Activated CD4-positive, alpha-beta T cell treated with anti-CD3 and anti-CD28 coated beads, Interleukin-2, amount 10 ng/mL, durations not matched to agents 24 days and 14 days (primary cell): ENCODE results near the gene MRAP2. TPM values are rescaled to one million over a fixed set of nuclear protein-coding genes. Genes with fewer than 3 reads are reported as not detected.

Experiments
- DNase-seq: peaks from one replicate; pipeline ENCODE4 v3.0.0; 2022
- H3K27ac Mint-ChIP-seq: one replicate; pipeline ENCODE4 v1.8.0; 2022; ENCODE audit warnings: mild to moderate bottlenecking, mixed read lengths
- H3K27me3 Mint-ChIP-seq: one replicate; pipeline ENCODE4 v1.8.0; 2022; ENCODE audit warnings: mixed read lengths
- H3K36me3 Mint-ChIP-seq: one replicate; pipeline ENCODE4 v1.8.0; 2022; ENCODE audit warnings: low read depth, mild to moderate bottlenecking, mixed read lengths
- H3K4me1 Mint-ChIP-seq: one replicate; pipeline ENCODE4 v1.8.0; 2021; ENCODE audit warnings: mixed read lengths
- H3K4me3 Mint-ChIP-seq: one replicate; pipeline ENCODE4 v1.8.0; 2022; ENCODE audit warnings: mild to moderate bottlenecking, moderate library complexity, mixed read lengths
- H3K9me3 Mint-ChIP-seq: one replicate; pipeline ENCODE4 v1.8.0; 2021; ENCODE audit warnings: mixed read lengths
- intact Hi-C: fragments of 100-400 bp; cut with micrococcal nuclease; formaldehyde crosslinking; loops from one replicate; pipeline ENCODE4 v1.15.1; 2023
- total RNA-seq: library from RNA; stranded (reverse); gene quantifications from 2 replicates; pipeline ENCODE4 v1.2.3, GENCODE V29; 2022

The MRAP2 gene
- total RNA-seq = not detected in 2 replicates

GRCh38 chr6:84033523-84034451 lies at the start of gene MRAP2:
TSS of gene MRAP2 (plus strand) at chr6:84033772. CDS start at chr6:84055319, 21,547 bp downstream.
- no peaks in the 10 kb centered on the region for H3K4me1 Mint-ChIP-seq
- no peak for DNase-seq
- no peaks in the 10 kb centered on the region for H3K9me3 Mint-ChIP-seq
- H3K27ac Mint-ChIP-seq = no peak within 1 kb of the TSS
- peaks cover 36% of the 10 kb centered on the region for H3K27me3 Mint-ChIP-seq
- H3K4me3 Mint-ChIP-seq = no peak within 1 kb of the TSS
- no peaks in the 10 kb centered on the region for H3K36me3 Mint-ChIP-seq
- intact Hi-C loops = no loop called here

- H3K9me3 Mint-ChIP-seq = no peaks in the 10 kb centered on the region
- intact Hi-C loops = no loop called here
- H3K27ac Mint-ChIP-seq = no peak overlapping the region
- H3K4me3 Mint-ChIP-seq = no peak overlapping the region
- H3K4me1 Mint-ChIP-seq = no peaks in the 10 kb centered on the region
- no peak for DNase-seq
- no peaks in the 10 kb centered on the region for H3K36me3 Mint-ChIP-seq
- no peaks in the 10 kb centered on the region for H3K27me3 Mint-ChIP-seq
Observed at GRCh38 chr6:83984411-83984810, 49.2 kb upstream of the MRAP2 start.

- Mint-ChIP-seq H3K4me3 (no peak overlapping the region), H3K4me1 (no peaks in the 10 kb centered on the region), H3K27me3 (no peaks in the 10 kb centered on the region), H3K9me3 (no peaks in the 10 kb centered on the region), H3K27ac (no peak overlapping the region), H3K36me3 (no peaks in the 10 kb centered on the region)
- no peak for DNase-seq
- intact Hi-C loops = no loop called here
Observed at GRCh38 chr6:83985308-83985713, 48.3 kb upstream of the MRAP2 start.

- H3K27me3 Mint-ChIP-seq = no peaks in the 10 kb centered on the region
- H3K36me3 Mint-ChIP-seq = no peaks in the 10 kb centered on the region
- intact Hi-C loops = no loop called here
- no peak overlapping the region for H3K4me3 Mint-ChIP-seq
- H3K4me1 Mint-ChIP-seq = no peaks in the 10 kb centered on the region
- no peak overlapping the region for H3K27ac Mint-ChIP-seq
- DNase-seq = no peak
- no peaks in the 10 kb centered on the region for H3K9me3 Mint-ChIP-seq
Observed at GRCh38 chr6:83985715-83986114, 47.9 kb upstream of the MRAP2 start.

GRCh38 chr6:83998021-83998584 lies 35.5 kb upstream of the MRAP2 start:
- H3K4me1 Mint-ChIP-seq = no peaks in the 10 kb centered on the region
- intact Hi-C loops = no loop called here
- H3K27me3 Mint-ChIP-seq = no peaks in the 10 kb centered on the region
- no peak for DNase-seq
- no peak overlapping the region for H3K4me3 Mint-ChIP-seq
- H3K9me3 Mint-ChIP-seq = no peaks in the 10 kb centered on the region
- no peak overlapping the region for H3K27ac Mint-ChIP-seq
- H3K36me3 Mint-ChIP-seq = no peaks in the 10 kb centered on the region

GRCh38 chr6:84001119-84001518 lies 32.5 kb upstream of the MRAP2 start:
- no peak for DNase-seq
- intact Hi-C loops = no loop called here
- H3K27ac Mint-ChIP-seq = no peak overlapping the region
- no peaks in the 10 kb centered on the region for H3K9me3 Mint-ChIP-seq
- H3K36me3 Mint-ChIP-seq = no peaks in the 10 kb centered on the region
- H3K27me3 Mint-ChIP-seq = no peaks in the 10 kb centered on the region
- H3K4me1 Mint-ChIP-seq = no peaks in the 10 kb centered on the region
- H3K4me3 Mint-ChIP-seq = no peak overlapping the region

- Mint-ChIP-seq H3K27me3 (no peaks in the 10 kb centered on the region), H3K9me3 (no peaks in the 10 kb centered on the region), H3K36me3 (no peaks in the 10 kb centered on the region), H3K4me1 (no peaks in the 10 kb centered on the region), H3K27ac (no peak overlapping the region), H3K4me3 (no peak overlapping the region)
- no peak for DNase-seq
- intact Hi-C loops = no loop called here
Observed at GRCh38 chr6:84002226-84002625, 31.3 kb upstream of the MRAP2 start.

GRCh38 chr6:84003131-84003530 lies 30.4 kb upstream of the MRAP2 start:
- no peaks in the 10 kb centered on the region for H3K4me1 Mint-ChIP-seq
- no peak overlapping the region for H3K4me3 Mint-ChIP-seq
- peaks cover 2% of the 10 kb centered on the region for H3K27me3 Mint-ChIP-seq
- intact Hi-C loops = no loop called here
- no peaks in the 10 kb centered on the region for H3K9me3 Mint-ChIP-seq
- no peak for DNase-seq
- H3K36me3 Mint-ChIP-seq = no peaks in the 10 kb centered on the region
- no peak overlapping the region for H3K27ac Mint-ChIP-seq

- H3K27me3 Mint-ChIP-seq = peaks cover 2% of the 10 kb centered on the region
- intact Hi-C loops = no loop called here
- no peak for DNase-seq
- H3K4me1 Mint-ChIP-seq = no peaks in the 10 kb centered on the region
- H3K27ac Mint-ChIP-seq = no peak overlapping the region
- H3K36me3 Mint-ChIP-seq = no peaks in the 10 kb centered on the region
- H3K4me3 Mint-ChIP-seq = no peak overlapping the region
- no peaks in the 10 kb centered on the region for H3K9me3 Mint-ChIP-seq
Observed at GRCh38 chr6:84003654-84004053, 29.9 kb upstream of the MRAP2 start.

- H3K27me3 Mint-ChIP-seq = peaks cover 2% of the 10 kb centered on the region
- no peaks in the 10 kb centered on the region for H3K4me1 Mint-ChIP-seq
- no peak overlapping the region for H3K27ac Mint-ChIP-seq
- no peak overlapping the region for H3K4me3 Mint-ChIP-seq
- H3K36me3 Mint-ChIP-seq = no peaks in the 10 kb centered on the region
- DNase-seq = no peak
- intact Hi-C loops = no loop called here
- no peaks in the 10 kb centered on the region for H3K9me3 Mint-ChIP-seq
Observed at GRCh38 chr6:84007871-84008270, 25.7 kb upstream of the MRAP2 start.

GRCh38 chr6:84013354-84013753 lies 20.2 kb upstream of the MRAP2 start:
- Mint-ChIP-seq H3K27me3 (no peaks in the 10 kb centered on the region), H3K4me1 (no peaks in the 10 kb centered on the region), H3K9me3 (no peaks in the 10 kb centered on the region), H3K36me3 (no peaks in the 10 kb centered on the region), H3K27ac (no peak overlapping the region), H3K4me3 (no peak overlapping the region)
- DNase-seq = no peak
- intact Hi-C loops = no loop called here

GRCh38 chr6:84013931-84014330 lies 19.6 kb upstream of the MRAP2 start:
- no peak overlapping the region for H3K27ac Mint-ChIP-seq
- DNase-seq = no peak

GRCh38 chr6:84016029-84016428 lies 17.5 kb upstream of the MRAP2 start:
- no peaks in the 10 kb centered on the region for H3K36me3 Mint-ChIP-seq
- intact Hi-C loops = no loop called here

More at GRCh38 chr6:84013931-84014330, 19.6 kb upstream of the MRAP2 start:
- no peaks in the 10 kb centered on the region for H3K27me3 Mint-ChIP-seq
- H3K4me1 Mint-ChIP-seq = no peaks in the 10 kb centered on the region
- H3K36me3 Mint-ChIP-seq = no peaks in the 10 kb centered on the region
- no peaks in the 10 kb centered on the region for H3K9me3 Mint-ChIP-seq
- H3K4me3 Mint-ChIP-seq = no peak overlapping the region
- intact Hi-C loops = no loop called here

GRCh38 chr6:84017709-84018452 lies 15.7 kb upstream of the MRAP2 start:
- Mint-ChIP-seq H3K4me3 (no peak overlapping the region), H3K36me3 (no peaks in the 10 kb centered on the region), H3K4me1 (no peaks in the 10 kb centered on the region), H3K27ac (no peak overlapping the region), H3K27me3 (no peaks in the 10 kb centered on the region), H3K9me3 (no peaks in the 10 kb centered on the region)
- intact Hi-C loops = no loop called here
- no peak for DNase-seq

More at GRCh38 chr6:84016029-84016428, 17.5 kb upstream of the MRAP2 start:
- Mint-ChIP-seq H3K4me1 (no peaks in the 10 kb centered on the region), H3K4me3 (no peak overlapping the region), H3K9me3 (no peaks in the 10 kb centered on the region), H3K27me3 (no peaks in the 10 kb centered on the region), H3K27ac (no peak overlapping the region)
- DNase-seq = no peak
